OCI-LY7 (cell line): ENCODE results near the gene SEZ6.

Source experiments
- CTCF ChIP-seq: fragments of 200-600 bp; sonication (generic); conservative IDR thresholded peaks from 2 replicates; pipeline ENCODE4 v1.5.1; 2014; ENCODE audit warnings: mild to moderate bottlenecking, antibody characterized with exemption, low read length, moderate library complexity, mixed read lengths
- EZH2phosphoT487 ChIP-seq: fragments of 200-600 bp; sonication (generic); IDR thresholded peaks from 2 replicates; pipeline ENCODE4 v1.6.1; 2018; ENCODE audit warnings: low read depth, borderline replicate concordance, mild to moderate bottlenecking, mixed run types, antibody characterized with exemption, low read length, moderate library complexity, mixed read lengths

GRCh38 chr17:28910534-28910933 lies 95.3 kb downstream of the SEZ6 start:
- TF ChIP-seq CTCF (no peak), EZH2phosphoT487 (no peak)
